HepG2 (cell line): ENCODE results near the gene SOX13. TPM values are rescaled to one million over a fixed set of nuclear protein-coding genes. Genes with fewer than 3 reads are reported as not detected.

Source experiments
- ATAC-seq: fragments of 200-7000 bp; cut with Tn5 transposase; 3 replicates; pipeline ENCODE4 v1.9.1; 2020; ENCODE audit warnings: mild to moderate bottlenecking, moderate library complexity
- BruUV-seq: library from RNA; stranded (reverse); fragments of 400-500 nt; replicated peaks from 2 replicates; lab custom pipeline; 2021; lab: Mats Ljungman, UMichigan
- CTCF ChIA-PET: fragments of 300-600 bp; formaldehyde crosslinking; extraction: SDS; loops from one replicate; lab custom pipeline; 2021; ENCODE audit warnings: low total read pairs, inconsistent platforms, low intra/inter-chr PET ratio; lab: Yijun Ruan, JAX
- POLR2A ChIA-PET: fragments of 350-600 bp; sonication (Branson Sonifier 250); formaldehyde crosslinking; loops from one replicate; lab custom pipeline; 2020; ENCODE audit warnings: antibody characterized with exemption, inconsistent platforms; lab: Yijun Ruan, JAX
- DNase-seq: peaks from one replicate; pipeline ENCODE4 v3.0.0-alpha.2; 2015; ENCODE audit warnings: low spot score
- FAIRE-seq: peaks from 3 replicates; lab custom pipeline; 2011; peaks lifted over from hg19 to GRCh38; lab: Jason Lieb, UNC
- H2AFZ ChIP-seq: one replicate; pipeline ENCODE4 v1.6.1; 2011; ENCODE audit warnings: low read length, inconsistent platforms
- H3K27ac ChIP-seq: fragments of 300-600 bp; 3 replicates; pipeline ENCODE4 v1.8.0; 2011; ENCODE audit warnings: mixed run types, mild to moderate bottlenecking, mixed read lengths, low read length, inconsistent platforms; ENCODE audit not compliant: insufficient read depth; ENCODE audit errors: extremely low read length
- H3K27me3 ChIP-seq, 2 experiments: fragments of 200-600 bp in 1 of 2; 2 replicates in 1 of 2; 3 replicates in 1 of 2; pipeline versions ENCODE4 v1.6.0 to v1.8.0; 2011; ENCODE audit warnings: low read length in 2 of 2, mild to moderate bottlenecking in 2 of 2, moderate library complexity in 2 of 2, inconsistent platforms in 1 of 2; ENCODE audit not compliant: insufficient read depth in 2 of 2, control insufficient read depth in 1 of 2
- H3K36me3 ChIP-seq, 2 experiments: fragments of 200-600 bp in 1 of 2; replicated peaks in 1 of 2; 2 replicates in 1 of 2; 3 replicates in 1 of 2; pipeline versions ENCODE4 v1.5.1 to v1.8.0; 2011; ENCODE audit warnings: low read length in 2 of 2, inconsistent platforms in 1 of 2; ENCODE audit not compliant: insufficient read depth in 2 of 2, control insufficient read depth in 1 of 2
- H3K4me1 ChIP-seq: 2 replicates; pipeline ENCODE4 v1.5.1; 2012; ENCODE audit warnings: low read length, inconsistent platforms; ENCODE audit not compliant: insufficient read depth
- H3K4me2 ChIP-seq: 2 replicates; pipeline ENCODE4 v1.6.0; 2011; ENCODE audit warnings: low read depth, low read length, inconsistent platforms
- H3K4me3 ChIP-seq, 3 experiments: fragments of 200-600 bp in 1 of 3; sonication (generic), shearing (Covaris generic) in 1 of 3; replicated peaks in 1 of 3; 2 replicates each; pipeline ENCODE4 v1.5.1; 2011 to 2016; ENCODE audit warnings: low read length in 3 of 3, inconsistent platforms in 2 of 3, low read depth in 2 of 3, mild to moderate bottlenecking in 2 of 3, control low read depth in 1 of 3, mixed read lengths in 1 of 3; ENCODE audit not compliant: insufficient read depth in 1 of 3
- H3K79me2 ChIP-seq: one replicate; pipeline ENCODE4 v1.6.1; 2011; ENCODE audit warnings: low read length, inconsistent platforms; ENCODE audit not compliant: insufficient read depth
- H3K9ac ChIP-seq: 2 replicates; pipeline ENCODE4 v1.6.0; 2011; ENCODE audit warnings: mild to moderate bottlenecking, low read depth, low read length, inconsistent platforms; ENCODE audit not compliant: insufficient read depth
- H3K9me3 ChIP-seq: 2 replicates; pipeline ENCODE4 v1.5.1; 2012; ENCODE audit warnings: mild to moderate bottlenecking, low read length
- H4K20me1 ChIP-seq: 2 replicates; pipeline ENCODE4 v1.6.0; 2011; ENCODE audit warnings: inconsistent platforms, mild to moderate bottlenecking, low read length, moderate library complexity; ENCODE audit not compliant: insufficient read depth
- BHLHE40 ChIP-seq: IDR thresholded peaks from 2 replicates; pipeline ENCODE4 v1.6.1; 2011; ENCODE audit warnings: low read length, improper control_type of control experiment
- DNMT3B ChIP-seq: conservative IDR thresholded peaks from 2 replicates; pipeline ENCODE4 v1.6.1; 2016; ENCODE audit warnings: missing biosample characterization, control low read depth
- EZH2 ChIP-seq: conservative IDR thresholded peaks from 2 replicates; pipeline ENCODE4 v1.6.1; 2012; ENCODE audit warnings: mild to moderate bottlenecking, low read depth, low read length, moderate library complexity
- KDM1A ChIP-seq: IDR thresholded peaks from 2 replicates; pipeline ENCODE4 v1.6.1; 2016; ENCODE audit warnings: missing compliant biosample characterization
- KLF9 ChIP-seq: IDR thresholded peaks from 2 replicates; pipeline ENCODE4 v1.6.1; 2016; ENCODE audit warnings: low read depth
- MBD4 ChIP-seq: IDR thresholded peaks from 2 replicates; pipeline ENCODE4 v1.6.1; 2012; ENCODE audit warnings: low read length, inconsistent platforms, borderline replicate concordance
- NBN ChIP-seq: fragments of 450-650 bp; conservative IDR thresholded peaks from 2 replicates; pipeline ENCODE4 v1.6.1; 2017
- ONECUT2 ChIP-seq: sonication (generic); formaldehyde crosslinking; IDR thresholded peaks from 2 replicates; pipeline ENCODE4 v1.4.0; 2020; ENCODE audit warnings: missing genetic modification reagents
- PAWR ChIP-seq: sonication (generic); formaldehyde crosslinking; IDR thresholded peaks from 2 replicates; pipeline ENCODE4 v1.4.0; 2020; ENCODE audit warnings: missing genetic modification reagents, mild to moderate bottlenecking, borderline replicate concordance
- RARA ChIP-seq: IDR thresholded peaks from 2 replicates; pipeline ENCODE4 v1.6.1; 2016; ENCODE audit warnings: missing genetic modification reagents, missing compliant biosample characterization
- RNF2 ChIP-seq: fragments of 450-650 bp; conservative IDR thresholded peaks from 2 replicates; pipeline ENCODE4 v1.6.1; 2016; ENCODE audit warnings: low read depth
- SATB2 ChIP-seq: sonication (generic); formaldehyde crosslinking; IDR thresholded peaks from 2 replicates; pipeline ENCODE4 v1.5.0; 2020; ENCODE audit warnings: missing genetic modification reagents
- SP2 ChIP-seq: sonication (generic); formaldehyde crosslinking; IDR thresholded peaks from 2 replicates; pipeline ENCODE4 v1.5.1; 2020; ENCODE audit warnings: mild to moderate bottlenecking, missing genetic modification reagents
- ZNF34 ChIP-seq: sonication (generic); formaldehyde crosslinking; IDR thresholded peaks from 2 replicates; pipeline ENCODE4 v1.4.0; 2020; ENCODE audit warnings: mild to moderate bottlenecking, missing genetic modification reagents, borderline replicate concordance
- ZNF430 ChIP-seq: sonication (generic); formaldehyde crosslinking; IDR thresholded peaks from 2 replicates; pipeline ENCODE4 v1.9.0; 2021; ENCODE audit warnings: mild to moderate bottlenecking, missing genetic modification reagents
- ZNF567 ChIP-seq: sonication (generic); formaldehyde crosslinking; IDR thresholded peaks from 2 replicates; pipeline ENCODE4 v1.8.1; 2023; ENCODE audit warnings: mild to moderate bottlenecking, missing genetic modification reagents, borderline replicate concordance
- ZNF709 ChIP-seq: sonication (generic); formaldehyde crosslinking; IDR thresholded peaks from 2 replicates; pipeline ENCODE4 v1.5.0; 2020; ENCODE audit warnings: mild to moderate bottlenecking, missing genetic modification reagents
- WGBS: methylation state at CpG from one replicate; pipeline ENCODE4 v1.1.6; 2017; ENCODE audit warnings: low lambda C conversion rate; 5-methylcytosine and 5-hydroxymethylcytosine counted together
- in situ Hi-C: cut with HindIII; loops from 2 replicates; pipeline ENCODE4 v1.10.0; 2017; ENCODE audit warnings: low pct_unique_long_range_greater_than_20kb; ENCODE audit not compliant: extremely low pct_ligation_motif_present
- intact Hi-C: fragments of 100-400 bp; cut with micrococcal nuclease; formaldehyde crosslinking; loops from one replicate; pipeline ENCODE4 v1.10.0; 2022; ENCODE audit not compliant: unreplicated experiment
- polyA plus RNA-seq, 8 experiments: library from polyadenylated mRNA; depleted of rRNA in 3 of 8; stranded (reverse) in 7 of 8; unstranded in 1 of 8; fragments of >200 nt; fragmentation: Illumina TruSeq in 4 of 8; extraction: Trizol in 4 of 8; gene quantifications; 2 replicates each; pipeline versions ENCODE4 v1.2.1 to v1.2.3, GENCODE V29; 2011 to 2016; ENCODE audit warnings: low read depth in 4 of 8, missing spikeins in 1 of 8, mixed read lengths in 1 of 8; ENCODE audit not compliant: insufficient read depth in 1 of 8
- total RNA-seq, 5 experiments: library from RNA; depleted of rRNA; stranded (reverse); fragments of >200 nt; fragmentation: Illumina TruSeq; extraction: Trizol; gene quantifications; 2 replicates each; pipeline ENCODE4 v1.2.3, GENCODE V29; 2016; ENCODE audit warnings: low read depth in 1 of 5
- TF ChIP-seq, protein P1 (sequence below): sonication (generic); formaldehyde crosslinking; IDR thresholded peaks from 2 replicates; pipeline ENCODE4 v1.4.0; 2020; ENCODE audit warnings: missing genetic modification reagents
- TF ChIP-seq, protein P2 (sequence below): sonication (generic); formaldehyde crosslinking; IDR thresholded peaks from 2 replicates; pipeline ENCODE4 v1.4.0; 2020; ENCODE audit warnings: missing genetic modification reagents
- TF ChIP-seq, protein P3 (sequence below): IDR thresholded peaks from 2 replicates; pipeline ENCODE4 v1.6.1; 2016; ENCODE audit warnings: low read depth, control low read depth

The SOX13 gene
- total and polyA plus RNA-seq, 2 of the 13 experiments (the other 11 are each of a cell fraction or from before 2014, with no cell fraction given) = 13.3 to 15.8 TPM

DNA sequence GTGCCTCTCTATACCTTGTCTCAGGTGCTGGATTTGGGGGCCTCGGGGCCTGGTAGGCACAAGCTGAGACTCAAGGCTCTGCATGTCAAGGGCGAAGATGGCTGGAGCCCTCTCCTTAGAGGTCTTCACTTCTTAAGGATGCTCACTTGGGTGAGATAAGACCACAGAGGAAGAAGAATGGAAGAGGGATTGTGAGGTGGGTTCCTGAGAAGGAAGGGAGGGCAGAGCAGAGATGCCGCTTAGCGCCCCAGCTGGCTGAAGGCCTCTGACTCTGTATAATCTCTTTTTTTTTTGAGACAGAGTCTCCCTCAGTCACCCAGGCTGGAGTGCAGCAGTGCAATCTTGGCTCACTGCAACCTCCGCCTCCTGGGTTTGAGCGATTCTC, 32.2 kb downstream of the SOX13 start:
- ATAC-seq (no peak), FAIRE-seq (no peak), DNase-seq (no peak)
- no peak overlapping the region for H2AFZ ChIP-seq
- BruUV-seq = no TSS peak
- no peak overlapping the region for H3K4me3 ChIP-seq
- WGBS = 94% methylated on average over 6 of the region's 6 CpGs
- H3K27me3 ChIP-seq = no peaks in the 10 kb centered on the region
- intact Hi-C loops = no loop called here
- no peaks in the 10 kb centered on the region for H3K9me3 ChIP-seq
- ChIA-PET CTCF (no interaction called here), POLR2A (interaction anchor here (0.6 kb wide), 1 partner anchor 21 kb away, joined by 3 read pairs; no protein-coding TSS in a partner anchor)
- in situ Hi-C loops = no loop called here
- H3K79me2 ChIP-seq = peaks cover 86% of the 10 kb centered on the region
- H3K4me1 ChIP-seq = peaks cover 63% of the 10 kb centered on the region
- peaks cover 0 to 2% of the 10 kb centered on the region in 2 experiments; a peak in 1 of 5 replicates for H3K36me3 ChIP-seq
- peaks cover 6% of the 10 kb centered on the region; the same call in 1 of the 2 replicates for H4K20me1 ChIP-seq
- H3K27ac ChIP-seq = no peak overlapping the region
- no peak for TF ChIP-seq MBD4
- no peak for TF ChIP-seq BHLHE40
- TF ChIP-seq ZNF567 (CRISPR knock-in tag) = no peak
- TF ChIP-seq KLF9 (CRISPR knock-in tag) = no peak
- no peak for TF ChIP-seq NBN
- no peak for TF ChIP-seq ZNF430
- TF ChIP-seq ONECUT2 (CRISPR knock-in tag) = no peak
- no peak for TF ChIP-seq ZNF34
- TF ChIP-seq, protein P1, sequence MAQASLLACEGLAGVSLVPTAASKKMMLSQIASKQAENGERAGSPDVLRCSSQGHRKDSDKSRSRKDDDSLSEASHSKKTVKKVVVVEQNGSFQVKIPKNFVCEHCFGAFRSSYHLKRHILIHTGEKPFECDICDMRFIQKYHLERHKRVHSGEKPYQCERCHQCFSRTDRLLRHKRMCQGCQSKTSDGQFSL = no peak
- TF ChIP-seq DNMT3B (CRISPR knock-in tag) = no peak
- TF ChIP-seq, protein P2, sequence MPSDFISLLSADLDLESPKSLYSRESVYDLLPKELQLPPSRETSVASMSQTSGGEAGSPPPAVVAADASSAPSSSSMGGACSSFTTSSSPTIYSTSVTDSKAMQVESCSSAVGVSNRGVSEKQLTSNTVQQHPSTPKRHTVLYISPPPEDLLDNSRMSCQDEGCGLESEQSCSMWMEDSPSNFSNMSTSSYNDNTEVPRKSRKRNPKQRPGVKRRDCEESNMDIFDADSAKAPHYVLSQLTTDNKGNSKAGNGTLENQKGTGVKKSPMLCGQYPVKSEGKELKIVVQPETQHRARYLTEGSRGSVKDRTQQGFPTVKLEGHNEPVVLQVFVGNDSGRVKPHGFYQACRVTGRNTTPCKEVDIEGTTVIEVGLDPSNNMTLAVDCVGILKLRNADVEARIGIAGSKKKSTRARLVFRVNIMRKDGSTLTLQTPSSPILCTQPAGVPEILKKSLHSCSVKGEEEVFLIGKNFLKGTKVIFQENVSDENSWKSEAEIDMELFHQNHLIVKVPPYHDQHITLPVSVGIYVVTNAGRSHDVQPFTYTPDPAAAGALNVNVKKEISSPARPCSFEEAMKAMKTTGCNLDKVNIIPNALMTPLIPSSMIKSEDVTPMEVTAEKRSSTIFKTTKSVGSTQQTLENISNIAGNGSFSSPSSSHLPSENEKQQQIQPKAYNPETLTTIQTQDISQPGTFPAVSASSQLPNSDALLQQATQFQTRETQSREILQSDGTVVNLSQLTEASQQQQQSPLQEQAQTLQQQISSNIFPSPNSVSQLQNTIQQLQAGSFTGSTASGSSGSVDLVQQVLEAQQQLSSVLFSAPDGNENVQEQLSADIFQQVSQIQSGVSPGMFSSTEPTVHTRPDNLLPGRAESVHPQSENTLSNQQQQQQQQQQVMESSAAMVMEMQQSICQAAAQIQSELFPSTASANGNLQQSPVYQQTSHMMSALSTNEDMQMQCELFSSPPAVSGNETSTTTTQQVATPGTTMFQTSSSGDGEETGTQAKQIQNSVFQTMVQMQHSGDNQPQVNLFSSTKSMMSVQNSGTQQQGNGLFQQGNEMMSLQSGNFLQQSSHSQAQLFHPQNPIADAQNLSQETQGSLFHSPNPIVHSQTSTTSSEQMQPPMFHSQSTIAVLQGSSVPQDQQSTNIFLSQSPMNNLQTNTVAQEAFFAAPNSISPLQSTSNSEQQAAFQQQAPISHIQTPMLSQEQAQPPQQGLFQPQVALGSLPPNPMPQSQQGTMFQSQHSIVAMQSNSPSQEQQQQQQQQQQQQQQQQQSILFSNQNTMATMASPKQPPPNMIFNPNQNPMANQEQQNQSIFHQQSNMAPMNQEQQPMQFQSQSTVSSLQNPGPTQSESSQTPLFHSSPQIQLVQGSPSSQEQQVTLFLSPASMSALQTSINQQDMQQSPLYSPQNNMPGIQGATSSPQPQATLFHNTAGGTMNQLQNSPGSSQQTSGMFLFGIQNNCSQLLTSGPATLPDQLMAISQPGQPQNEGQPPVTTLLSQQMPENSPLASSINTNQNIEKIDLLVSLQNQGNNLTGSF (CRISPR knock-in tag) = no peak
- TF ChIP-seq, protein P3, sequence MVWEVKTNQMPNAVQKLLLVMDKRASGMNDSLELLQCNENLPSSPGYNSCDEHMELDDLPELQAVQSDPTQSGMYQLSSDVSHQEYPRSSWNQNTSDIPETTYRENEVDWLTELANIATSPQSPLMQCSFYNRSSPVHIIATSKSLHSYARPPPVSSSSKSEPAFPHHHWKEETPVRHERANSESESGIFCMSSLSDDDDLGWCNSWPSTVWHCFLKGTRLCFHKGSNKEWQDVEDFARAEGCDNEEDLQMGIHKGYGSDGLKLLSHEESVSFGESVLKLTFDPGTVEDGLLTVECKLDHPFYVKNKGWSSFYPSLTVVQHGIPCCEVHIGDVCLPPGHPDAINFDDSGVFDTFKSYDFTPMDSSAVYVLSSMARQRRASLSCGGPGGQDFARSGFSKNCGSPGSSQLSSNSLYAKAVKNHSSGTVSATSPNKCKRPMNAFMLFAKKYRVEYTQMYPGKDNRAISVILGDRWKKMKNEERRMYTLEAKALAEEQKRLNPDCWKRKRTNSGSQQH (CRISPR knock-in tag) = no peak
- no peak for TF ChIP-seq PAWR
- TF ChIP-seq RNF2 = no peak
- TF ChIP-seq KDM1A (CRISPR knock-in tag) = no peak
- no peak for TF ChIP-seq SP2
- TF ChIP-seq ZNF709 (CRISPR knock-in tag) = no peak
- no peak for TF ChIP-seq RARA (CRISPR knock-in tag)
- TF ChIP-seq EZH2 = no peak
- no peak for TF ChIP-seq SATB2 (CRISPR knock-in tag)
- H3K4me2 ChIP-seq = no peak overlapping the region
- no peak overlapping the region for H3K9ac ChIP-seq
